GM23338 (cell line): ENCODE measurements around the gene CCDC149. TPM values are rescaled to one million over a fixed set of nuclear protein-coding genes. Genes with fewer than 3 reads are reported as not detected.

ENCODE experiments used
- ATAC-seq: fragments of 200-7000 bp; cut with Tn5 transposase; 3 replicates; pipeline ENCODE4 v1.9.1; 2020
- DNase-seq: peaks from one replicate; pipeline ENCODE4 v3.0.0-alpha.2; 2015; ENCODE audit warnings: low spot score
- H2AFZ ChIP-seq: fragments of 200-600 bp; sonication (generic); 2 replicates; pipeline ENCODE4 v1.8.0; 2016; ENCODE audit warnings: antibody characterized with exemption, mild to moderate bottlenecking, moderate library complexity
- H3F3A ChIP-seq: fragments of 200-600 bp; sonication (generic); replicated peaks from 2 replicates; pipeline ENCODE4 v1.8.0; 2017; ENCODE audit warnings: antibody characterized with exemption, mixed run types, low read depth
- H3K27ac ChIP-seq: fragments of 200-600 bp; sonication (generic); 2 replicates; pipeline ENCODE4 v1.6.1; 2016; ENCODE audit warnings: low read depth
- H3K27me3 ChIP-seq: fragments of 200-600 bp; sonication (generic); 2 replicates; pipeline ENCODE4 v1.8.0; 2016; ENCODE audit warnings: mild to moderate bottlenecking, mixed run types, moderate library complexity; ENCODE audit not compliant: insufficient read depth
- H3K36me3 ChIP-seq: fragments of 200-600 bp; sonication (generic); 2 replicates; pipeline ENCODE4 v1.8.0; 2016; ENCODE audit warnings: mild to moderate bottlenecking; ENCODE audit not compliant: insufficient read depth
- H3K4me1 ChIP-seq: fragments of 200-600 bp; sonication (generic); 2 replicates; pipeline ENCODE4 v1.8.0; 2016; ENCODE audit warnings: mild to moderate bottlenecking, moderate library complexity; ENCODE audit not compliant: insufficient read depth
- H3K4me2 ChIP-seq: fragments of 200-600 bp; sonication (generic); 2 replicates; pipeline ENCODE4 v1.7.1; 2017; ENCODE audit warnings: mixed run types
- H3K4me3 ChIP-seq: fragments of 200-600 bp; sonication (generic); 2 replicates; pipeline ENCODE4 v1.6.1; 2016; ENCODE audit warnings: mixed run types
- H3K79me2 ChIP-seq: fragments of 200-600 bp; sonication (generic); replicated peaks from 2 replicates; pipeline ENCODE4 v1.8.0; 2017; ENCODE audit warnings: mild to moderate bottlenecking; ENCODE audit not compliant: insufficient read depth
- H3K9me2 ChIP-seq: fragments of 200-600 bp; sonication (generic); 2 replicates; pipeline ENCODE4 v1.8.0; 2017; ENCODE audit not compliant: insufficient read depth
- H4K20me1 ChIP-seq: fragments of 200-600 bp; sonication (generic); replicated peaks from 2 replicates; pipeline ENCODE4 v1.8.0; 2017; ENCODE audit warnings: mild to moderate bottlenecking; ENCODE audit not compliant: insufficient read depth
- H3K27ac Mint-ChIP-seq: 2 replicates; pipeline ENCODE4 v1.8.0; 2020; ENCODE audit warnings: inconsistent platforms, mild to moderate bottlenecking, moderate library complexity, mixed read lengths
- H3K27me3 Mint-ChIP-seq: 3 replicates; pipeline ENCODE4 v1.8.0; 2022; ENCODE audit warnings: low read depth, mild to moderate bottlenecking, moderate library complexity, mixed read lengths, inconsistent platforms; ENCODE audit not compliant: insufficient read depth, poor library complexity
- H3K36me3 Mint-ChIP-seq: 3 replicates; pipeline ENCODE4 v1.8.0; 2021; ENCODE audit warnings: low read depth, mild to moderate bottlenecking, inconsistent platforms, moderate library complexity, mixed read lengths
- H3K4me1 Mint-ChIP-seq: 3 replicates; pipeline ENCODE4 v1.8.0; 2020; ENCODE audit warnings: mild to moderate bottlenecking, inconsistent platforms, mixed read lengths
- H3K4me3 Mint-ChIP-seq: 3 replicates; pipeline ENCODE4 v1.8.0; 2021; ENCODE audit warnings: moderate library complexity, mild to moderate bottlenecking, inconsistent platforms, mixed read lengths
- H3K9me3 Mint-ChIP-seq: 3 replicates; pipeline ENCODE4 v1.8.0; 2020; ENCODE audit warnings: moderate library complexity, mild to moderate bottlenecking, inconsistent platforms, mixed read lengths
- CREB1 ChIP-seq: fragments of 250-450 bp; sonication (Bioruptor Pico); IDR thresholded peaks from 2 replicates; pipeline ENCODE4 v1.5.0; 2020; ENCODE audit warnings: low read depth, mild to moderate bottlenecking, moderate library complexity
- EZH2phosphoT487 ChIP-seq: fragments of 200-600 bp; sonication (generic); IDR thresholded peaks from one replicate; pipeline ENCODE4 v1.8.1; 2018; ENCODE audit warnings: antibody characterized with exemption; ENCODE audit not compliant: unreplicated experiment
- NANOG ChIP-seq: IDR thresholded peaks from 2 replicates; pipeline ENCODE4 v1.6.1; 2016; ENCODE audit warnings: antibody characterized with exemption, borderline replicate concordance
- STAT1 ChIP-seq: IDR thresholded peaks from one replicate; pipeline ENCODE4 v1.6.1; 2016; ENCODE audit warnings: antibody characterized with exemption; ENCODE audit not compliant: unreplicated experiment
- polyA plus RNA-seq: library from polyadenylated mRNA; unstranded; fragments of >200 nt; fragmentation: Nextera tagmentation; extraction: Ambion mirVana; gene quantifications from 2 replicates; pipeline ENCODE4 v1.2.1, GENCODE V29; 2016
- total RNA-seq: library from RNA; depleted of rRNA; stranded (reverse); fragments of >200 nt; shearing (Covaris generic); gene quantifications from 2 replicates; pipeline ENCODE4 v1.2.3, GENCODE V29; 2014
- TF ChIP-seq, protein P1 (sequence below), 2 experiments: fragments of 200-600 bp in 1 of 2; sonication (generic) in 1 of 2; conservative IDR thresholded peaks; 2 replicates each; pipeline versions ENCODE4 v1.5.1 to v1.6.1; 2016 to 2017; ENCODE audit warnings: antibody characterized with exemption in 2 of 2, low read depth in 2 of 2, mild to moderate bottlenecking in 2 of 2, moderate library complexity in 1 of 2
- TF ChIP-seq, protein P2 (sequence below): fragments of 250-450 bp; sonication (Bioruptor Pico); IDR thresholded peaks from 2 replicates; pipeline ENCODE4 v1.5.0; 2020; ENCODE audit warnings: mild to moderate bottlenecking, moderate library complexity

CCDC149 gene
- total and polyA plus RNA-seq, 2 experiments from 2014 or later, result 2.6 to 6.4 TPM

DNA sequence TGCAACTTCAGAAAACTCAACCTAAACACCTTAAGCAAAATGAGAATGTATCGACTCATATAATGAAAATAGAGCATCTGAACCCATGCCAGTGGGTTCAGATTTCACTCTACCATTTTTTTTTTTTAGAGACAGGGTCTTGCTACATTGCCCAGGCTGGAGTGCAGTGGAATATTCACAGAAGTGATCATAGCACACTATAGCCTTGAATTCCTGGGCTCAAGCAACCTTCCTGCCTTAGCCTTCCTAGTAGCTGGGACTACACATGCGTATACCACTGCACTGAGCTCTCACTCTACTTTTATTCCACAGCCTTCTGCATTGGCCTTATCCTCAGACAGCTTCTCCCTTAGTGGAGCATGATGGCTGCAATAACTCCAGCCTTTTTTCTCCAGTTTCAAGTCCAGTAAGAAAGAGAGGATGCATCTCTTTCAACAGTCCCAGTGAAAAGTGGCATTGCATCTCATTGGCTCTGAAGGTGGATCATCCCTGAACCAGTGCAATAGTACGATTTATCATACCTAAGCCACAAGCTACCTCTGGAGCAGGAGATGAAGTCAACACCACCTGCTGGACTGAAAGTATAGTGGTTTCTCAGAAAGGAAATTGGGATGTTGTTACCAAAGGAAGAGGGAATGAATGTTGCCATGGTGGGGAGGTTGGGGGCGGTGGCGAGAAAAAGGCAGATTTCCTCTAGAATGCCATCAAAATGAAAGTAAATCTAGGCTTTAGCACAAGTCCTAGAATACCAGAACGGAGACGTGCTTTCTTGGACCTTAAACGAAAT is 119.4 kb downstream of the CCDC149 start:
- Histone ChIP-seq H3K4me2 (0 out of 2 replicates have a peak overlapping the region, but pooled peaks have one; percentile 80), H4K20me1 (no peaks in the 10 kb centered on the region), H3F3A (no peaks in the 10 kb centered on the region), H3K27me3 (peaks cover 26% of the 10 kb centered on the region), H3K36me3 (no peaks in the 10 kb centered on the region), H3K79me2 (no peaks in the 10 kb centered on the region), H3K4me3 (no peak overlapping the region), H3K4me1 (peaks cover 18% of the 10 kb centered on the region; the same call in 1 of the 2 replicates), H2AFZ (no peak overlapping the region), H3K27ac (no peak overlapping the region), H3K9me2 (no peaks in the 10 kb centered on the region)
- DNase-seq (peak; percentile 75), ATAC-seq (peak; percentile 29)
- no peaks in the 10 kb centered on the region for H3K9me3 Mint-ChIP-seq
- TF ChIP-seq CREB1 (CRISPR knock-in tag), result no peak
- TF ChIP-seq, protein P1, sequence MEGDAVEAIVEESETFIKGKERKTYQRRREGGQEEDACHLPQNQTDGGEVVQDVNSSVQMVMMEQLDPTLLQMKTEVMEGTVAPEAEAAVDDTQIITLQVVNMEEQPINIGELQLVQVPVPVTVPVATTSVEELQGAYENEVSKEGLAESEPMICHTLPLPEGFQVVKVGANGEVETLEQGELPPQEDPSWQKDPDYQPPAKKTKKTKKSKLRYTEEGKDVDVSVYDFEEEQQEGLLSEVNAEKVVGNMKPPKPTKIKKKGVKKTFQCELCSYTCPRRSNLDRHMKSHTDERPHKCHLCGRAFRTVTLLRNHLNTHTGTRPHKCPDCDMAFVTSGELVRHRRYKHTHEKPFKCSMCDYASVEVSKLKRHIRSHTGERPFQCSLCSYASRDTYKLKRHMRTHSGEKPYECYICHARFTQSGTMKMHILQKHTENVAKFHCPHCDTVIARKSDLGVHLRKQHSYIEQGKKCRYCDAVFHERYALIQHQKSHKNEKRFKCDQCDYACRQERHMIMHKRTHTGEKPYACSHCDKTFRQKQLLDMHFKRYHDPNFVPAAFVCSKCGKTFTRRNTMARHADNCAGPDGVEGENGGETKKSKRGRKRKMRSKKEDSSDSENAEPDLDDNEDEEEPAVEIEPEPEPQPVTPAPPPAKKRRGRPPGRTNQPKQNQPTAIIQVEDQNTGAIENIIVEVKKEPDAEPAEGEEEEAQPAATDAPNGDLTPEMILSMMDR (conservative IDR thresholded peaks at IDR 0.05; ENCODE audit: low read depth in 2 of 2), result peak; percentile 67 to 70
- H3K4me1 Mint-ChIP-seq, result peaks cover 21% of the 10 kb centered on the region
- no peaks in the 10 kb centered on the region; the same call in 2 of the 3 replicates for H3K36me3 Mint-ChIP-seq
- no peak overlapping the region for H3K4me3 Mint-ChIP-seq
- peaks cover 9% of the 10 kb centered on the region for H3K27me3 Mint-ChIP-seq
- no peak overlapping the region for H3K27ac Mint-ChIP-seq

DNA sequence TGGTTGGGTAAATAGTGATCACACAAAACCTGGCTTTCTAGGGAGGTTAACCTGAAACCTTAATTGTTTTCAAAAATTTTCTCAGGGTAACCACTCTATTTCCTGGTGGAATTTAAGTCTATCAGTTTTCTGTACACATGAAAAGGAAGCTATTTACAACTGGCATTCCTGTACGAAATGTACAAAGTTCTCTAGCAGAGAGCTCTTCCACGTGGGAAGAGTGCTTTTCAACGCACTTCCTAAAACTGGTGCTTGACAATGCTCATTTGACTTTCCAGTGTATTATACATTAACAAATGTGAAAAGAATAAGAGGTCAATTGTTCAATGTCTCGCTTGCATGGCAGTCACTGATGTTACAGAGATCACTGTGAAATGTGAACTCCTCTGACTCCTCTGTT is 120.3 kb downstream of the CCDC149 start:
- peaks cover 7% of the 10 kb centered on the region for H3K27me3 Mint-ChIP-seq
- ATAC-seq, result no peak
- no peak for DNase-seq
- TF ChIP-seq NANOG (no peak), STAT1 (no peak), EZH2phosphoT487 (no peak), CREB1 (CRISPR knock-in tag) (no peak)
- TF ChIP-seq, protein P1 (conservative IDR thresholded peaks at IDR 0.05; ENCODE audit: low read depth in 2 of 2), result no peak
- TF ChIP-seq, protein P2, sequence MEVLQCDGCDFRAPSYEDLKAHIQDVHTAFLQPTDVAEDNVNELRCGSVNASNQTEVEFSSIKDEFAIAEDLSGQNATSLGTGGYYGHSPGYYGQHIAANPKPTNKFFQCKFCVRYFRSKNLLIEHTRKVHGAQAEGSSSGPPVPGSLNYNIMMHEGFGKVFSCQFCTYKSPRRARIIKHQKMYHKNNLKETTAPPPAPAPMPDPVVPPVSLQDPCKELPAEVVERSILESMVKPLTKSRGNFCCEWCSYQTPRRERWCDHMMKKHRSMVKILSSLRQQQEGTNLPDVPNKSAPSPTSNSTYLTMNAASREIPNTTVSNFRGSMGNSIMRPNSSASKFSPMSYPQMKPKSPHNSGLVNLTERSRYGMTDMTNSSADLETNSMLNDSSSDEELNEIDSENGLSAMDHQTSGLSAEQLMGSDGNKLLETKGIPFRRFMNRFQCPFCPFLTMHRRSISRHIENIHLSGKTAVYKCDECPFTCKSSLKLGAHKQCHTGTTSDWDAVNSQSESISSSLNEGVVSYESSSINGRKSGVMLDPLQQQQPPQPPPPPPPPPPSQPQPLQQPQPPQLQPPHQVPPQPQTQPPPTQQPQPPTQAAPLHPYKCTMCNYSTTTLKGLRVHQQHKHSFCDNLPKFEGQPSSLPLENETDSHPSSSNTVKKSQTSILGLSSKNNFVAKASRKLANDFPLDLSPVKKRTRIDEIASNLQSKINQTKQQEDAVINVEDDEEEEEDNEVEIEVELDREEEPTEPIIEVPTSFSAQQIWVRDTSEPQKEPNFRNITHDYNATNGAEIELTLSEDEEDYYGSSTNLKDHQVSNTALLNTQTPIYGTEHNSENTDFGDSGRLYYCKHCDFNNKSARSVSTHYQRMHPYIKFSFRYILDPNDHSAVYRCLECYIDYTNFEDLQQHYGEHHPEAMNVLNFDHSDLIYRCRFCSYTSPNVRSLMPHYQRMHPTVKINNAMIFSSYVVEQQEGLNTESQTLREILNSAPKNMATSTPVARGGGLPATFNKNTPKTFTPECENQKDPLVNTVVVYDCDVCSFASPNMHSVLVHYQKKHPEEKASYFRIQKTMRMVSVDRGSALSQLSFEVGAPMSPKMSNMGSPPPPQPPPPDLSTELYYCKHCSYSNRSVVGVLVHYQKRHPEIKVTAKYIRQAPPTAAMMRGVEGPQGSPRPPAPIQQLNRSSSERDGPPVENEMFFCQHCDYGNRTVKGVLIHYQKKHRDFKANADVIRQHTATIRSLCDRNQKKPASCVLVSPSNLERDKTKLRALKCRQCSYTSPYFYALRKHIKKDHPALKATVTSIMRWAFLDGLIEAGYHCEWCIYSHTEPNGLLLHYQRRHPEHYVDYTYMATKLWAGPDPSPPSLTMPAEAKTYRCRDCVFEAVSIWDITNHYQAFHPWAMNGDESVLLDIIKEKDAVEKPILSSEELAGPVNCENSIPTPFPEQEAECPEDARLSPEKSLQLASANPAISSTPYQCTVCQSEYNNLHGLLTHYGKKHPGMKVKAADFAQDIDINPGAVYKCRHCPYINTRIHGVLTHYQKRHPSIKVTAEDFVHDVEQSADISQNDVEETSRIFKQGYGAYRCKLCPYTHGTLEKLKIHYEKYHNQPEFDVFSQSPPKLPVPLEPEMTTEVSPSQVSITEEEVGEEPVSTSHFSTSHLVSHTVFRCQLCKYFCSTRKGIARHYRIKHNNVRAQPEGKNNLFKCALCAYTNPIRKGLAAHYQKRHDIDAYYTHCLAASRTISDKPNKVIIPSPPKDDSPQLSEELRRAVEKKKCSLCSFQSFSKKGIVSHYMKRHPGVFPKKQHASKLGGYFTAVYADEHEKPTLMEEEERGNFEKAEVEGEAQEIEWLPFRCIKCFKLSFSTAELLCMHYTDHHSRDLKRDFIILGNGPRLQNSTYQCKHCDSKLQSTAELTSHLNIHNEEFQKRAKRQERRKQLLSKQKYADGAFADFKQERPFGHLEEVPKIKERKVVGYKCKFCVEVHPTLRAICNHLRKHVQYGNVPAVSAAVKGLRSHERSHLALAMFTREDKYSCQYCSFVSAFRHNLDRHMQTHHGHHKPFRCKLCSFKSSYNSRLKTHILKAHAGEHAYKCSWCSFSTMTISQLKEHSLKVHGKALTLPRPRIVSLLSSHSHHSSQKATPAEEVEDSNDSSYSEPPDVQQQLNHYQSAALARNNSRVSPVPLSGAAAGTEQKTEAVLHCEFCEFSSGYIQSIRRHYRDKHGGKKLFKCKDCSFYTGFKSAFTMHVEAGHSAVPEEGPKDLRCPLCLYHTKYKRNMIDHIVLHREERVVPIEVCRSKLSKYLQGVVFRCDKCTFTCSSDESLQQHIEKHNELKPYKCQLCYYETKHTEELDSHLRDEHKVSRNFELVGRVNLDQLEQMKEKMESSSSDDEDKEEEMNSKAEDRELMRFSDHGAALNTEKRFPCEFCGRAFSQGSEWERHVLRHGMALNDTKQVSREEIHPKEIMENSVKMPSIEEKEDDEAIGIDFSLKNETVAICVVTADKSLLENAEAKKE (CRISPR knock-in tag), result no peak

More for the DNA sequence above, 120.3 kb downstream of the CCDC149 start:
- Histone ChIP-seq H4K20me1 (no peaks in the 10 kb centered on the region), H3K36me3 (no peaks in the 10 kb centered on the region), H3K4me2 (no peak overlapping the region), H2AFZ (no peak overlapping the region), H3K79me2 (no peaks in the 10 kb centered on the region), H3K4me1 (peaks cover 18% of the 10 kb centered on the region; the same call in 1 of the 2 replicates), H3F3A (no peaks in the 10 kb centered on the region), H3K27me3 (peaks cover 17% of the 10 kb centered on the region), H3K27ac (no peak overlapping the region), H3K9me2 (no peaks in the 10 kb centered on the region), H3K4me3 (no peak overlapping the region)
- Mint-ChIP-seq H3K4me3 (no peak overlapping the region), H3K4me1 (peaks cover 21% of the 10 kb centered on the region), H3K36me3 (peaks cover 4% of the 10 kb centered on the region; the same call in 1 of the 3 replicates), H3K9me3 (peaks cover 4% of the 10 kb centered on the region; the same call in 1 of the 3 replicates), H3K27ac (no peak overlapping the region)
